HG03342 (cell line): Measurements from ENCODE around the gene SLC16A2.

Experiments
- ATAC-seq: cut with Tn5 transposase; IDR thresholded peaks from one replicate; pipeline ENCODE4 v1.9.1; 2021; ENCODE audit warnings: mild to moderate bottlenecking, moderate library complexity; ENCODE audit not compliant: unreplicated experiment

Gene SLC16A2

GRCh38 chrX:74535086-74535407, 113.8 kb downstream of the SLC16A2 start:
- peak; percentile 1 for ATAC-seq

GRCh38 chrX:74535408-74536151, 114.3 kb downstream of the SLC16A2 start:
- ATAC-seq = peak; percentile 28

- peak; percentile 72 for ATAC-seq
Measured at GRCh38 chrX:74536152-74536831, 115.0 kb downstream of the SLC16A2 start.

DNA sequence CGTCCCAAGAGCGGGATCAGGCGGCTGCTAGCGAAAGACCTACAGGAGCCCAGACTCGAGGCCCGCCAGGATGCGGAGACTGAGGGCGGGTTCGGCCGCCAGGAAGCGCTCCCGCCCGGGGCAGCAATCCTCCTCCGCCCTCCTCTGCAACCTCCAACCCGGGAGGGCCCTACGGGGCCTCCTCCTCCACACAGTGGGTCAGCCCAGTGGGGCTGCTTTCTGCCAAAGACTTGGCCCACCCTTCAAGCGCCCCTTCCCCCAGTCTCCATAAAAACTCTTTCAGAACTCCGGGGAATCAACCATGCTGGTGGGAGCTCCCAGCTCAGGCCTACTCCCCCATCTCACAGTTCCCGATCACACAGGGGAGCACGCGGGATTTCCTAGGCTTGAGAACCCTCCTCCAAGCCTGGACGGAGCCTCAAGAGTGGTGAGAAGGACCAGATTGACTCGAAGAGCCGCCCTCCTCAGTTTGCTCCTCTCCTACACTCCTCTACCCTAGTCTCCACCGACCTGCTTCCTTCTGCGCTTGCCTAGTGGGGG, 115.6 kb downstream of the SLC16A2 start:
- ATAC-seq = peak; percentile 23

DNA sequence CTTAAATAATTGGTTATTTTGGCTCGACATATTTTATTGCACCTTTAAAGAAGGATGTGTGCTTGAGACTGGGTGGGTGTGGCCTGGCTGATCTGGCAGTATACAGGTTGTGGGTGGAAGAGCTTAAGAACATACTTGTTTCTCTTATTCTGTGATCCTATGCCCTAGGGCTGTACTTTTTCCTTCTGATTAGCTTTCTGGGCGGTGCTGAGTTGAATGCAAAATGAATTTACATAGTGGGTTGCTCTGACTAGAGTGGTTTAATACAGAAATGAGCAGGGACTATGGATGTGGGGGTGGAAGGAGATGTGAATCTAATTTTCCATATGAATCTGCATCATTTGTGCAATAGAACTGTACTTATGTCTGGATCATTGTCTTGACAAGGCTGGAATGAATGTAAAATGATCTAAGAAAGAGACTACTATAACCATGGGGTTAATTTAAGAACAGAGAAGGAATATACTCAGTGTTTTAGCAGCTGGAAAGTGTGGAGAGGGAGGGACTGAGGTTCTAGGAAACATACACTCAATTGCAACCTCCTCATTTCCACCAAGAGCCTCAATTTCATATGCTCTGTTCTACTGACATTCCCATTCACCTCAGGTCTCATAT, 119.4 kb downstream of the SLC16A2 start:
- no peak for ATAC-seq

DNA sequence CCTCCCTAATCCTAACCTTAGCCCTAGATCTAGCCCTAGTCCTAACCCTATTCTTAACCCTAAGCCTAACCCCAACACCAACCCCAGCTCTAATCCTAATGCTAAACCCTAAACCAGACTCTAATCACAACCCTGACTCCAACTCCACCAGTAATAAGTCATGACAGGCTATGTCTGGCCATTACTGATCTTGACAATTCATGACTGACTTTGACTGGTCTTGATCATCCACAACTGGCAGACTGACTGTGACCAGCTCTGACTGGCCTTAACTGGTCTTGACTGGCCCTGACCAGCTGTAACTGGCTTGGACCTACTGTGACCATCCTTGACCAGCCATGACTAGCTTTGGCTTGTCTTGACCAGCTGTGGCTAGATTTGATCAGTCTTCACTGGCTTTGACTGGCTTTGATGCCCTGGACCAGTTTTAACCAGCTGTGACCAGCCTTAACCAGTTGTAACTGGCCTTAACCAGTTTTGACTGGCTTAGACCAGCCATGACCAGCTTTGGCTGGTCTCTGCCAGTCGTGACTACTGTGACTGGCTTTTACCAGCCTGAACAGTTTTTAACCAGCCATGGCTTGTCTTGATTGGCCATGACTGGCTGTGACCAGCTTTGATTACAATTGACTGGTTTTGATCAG, 124.7 kb downstream of the SLC16A2 start:
- ATAC-seq = no peak

GRCh38 chrX:74546984-74547383, 125.7 kb downstream of the SLC16A2 start:
- no peak for ATAC-seq

DNA sequence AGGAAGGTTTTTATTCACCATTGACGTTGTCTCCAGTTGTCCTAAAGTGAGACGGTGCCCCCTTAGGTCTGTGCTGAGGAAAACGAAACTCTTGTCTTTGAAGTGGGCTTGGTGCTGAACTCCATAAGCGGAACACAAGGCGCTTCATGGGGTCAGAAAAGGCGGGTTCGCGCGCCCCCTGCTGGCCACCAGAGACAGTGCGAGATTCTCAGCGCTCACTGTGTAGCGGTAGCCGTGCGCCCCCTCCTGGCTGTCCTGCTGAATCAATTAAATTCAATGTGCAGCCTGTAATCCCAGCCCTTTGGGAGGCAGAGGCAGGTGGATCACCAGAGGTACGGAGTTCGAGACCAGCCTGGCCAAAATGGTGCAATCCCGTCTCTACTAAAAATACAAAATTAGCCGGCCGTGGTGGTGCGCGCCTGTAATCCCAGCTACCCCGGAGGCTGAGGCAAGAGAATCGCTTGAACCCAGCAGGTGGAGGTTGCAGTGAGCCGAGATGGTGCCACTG, 129.1 kb downstream of the SLC16A2 start:
- ATAC-seq = peak; percentile 88

- no peak for ATAC-seq
Measured at GRCh38 chrX:74551934-74552333, 130.6 kb downstream of the SLC16A2 start.

- ATAC-seq = no peak
Measured at GRCh38 chrX:74557378-74557777, 136.1 kb downstream of the SLC16A2 start.

DNA sequence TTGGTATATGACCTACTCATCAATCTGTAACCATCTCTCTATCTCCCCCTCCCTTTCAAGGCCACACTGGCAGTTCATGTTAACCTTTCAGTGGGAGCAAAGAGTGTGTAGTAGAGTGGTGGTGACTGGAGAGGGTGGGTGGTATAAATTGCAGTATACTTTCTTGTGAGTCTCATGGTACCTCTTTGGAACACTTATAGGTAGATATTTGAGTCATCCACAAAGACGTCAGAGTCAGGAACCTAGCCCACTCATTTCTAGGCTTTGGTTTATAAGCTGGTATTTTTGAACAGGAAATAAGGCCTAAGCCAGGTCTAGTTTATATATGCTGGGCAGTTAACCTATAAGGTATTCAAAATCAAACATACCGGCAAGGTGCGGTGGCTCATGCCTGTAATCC, 156.8 kb downstream of the SLC16A2 start:
- ATAC-seq = no peak

DNA sequence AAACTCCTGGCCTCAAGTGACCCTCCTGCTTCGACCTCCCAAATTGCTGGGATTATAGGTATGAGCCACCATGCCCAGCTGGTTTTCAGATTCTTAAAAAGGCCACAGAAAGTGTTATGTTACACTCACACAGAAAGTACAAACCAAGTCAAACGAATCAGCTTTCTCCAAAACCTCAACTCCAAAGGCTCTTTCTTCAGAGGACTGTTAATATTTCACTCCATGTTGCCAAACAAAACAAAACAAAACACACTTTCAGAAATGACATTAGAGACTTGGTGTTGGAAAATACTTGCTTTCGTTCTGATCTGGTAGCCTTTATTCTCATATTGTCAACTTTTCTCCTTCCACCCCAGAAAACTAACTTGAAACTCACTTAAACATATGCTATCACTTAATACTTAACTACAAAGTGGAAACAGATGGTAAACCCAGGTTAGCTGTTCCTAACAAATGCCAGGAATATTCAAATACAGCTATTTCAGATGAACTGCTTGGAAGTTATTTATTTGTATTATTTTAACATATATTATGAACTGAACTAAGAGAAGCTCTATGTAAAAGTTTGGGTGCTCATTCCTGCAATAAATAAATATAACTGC, 158.4 kb downstream of the SLC16A2 start:
- no peak for ATAC-seq
